Epithelial cell of proximal tubule (primary cell): ENCODE results near the gene HPCAL1. TPM values are rescaled to one million over a fixed set of nuclear protein-coding genes. Genes with fewer than 3 reads are reported as not detected.

Experiments
- DNase-seq: peaks from one replicate; pipeline ENCODE4 v3.0.0-alpha.2; 2011; ENCODE audit warnings: low read depth
- H3K4me3 ChIP-seq: 2 replicates; pipeline ENCODE4 v1.5.1; 2011; ENCODE audit warnings: low read depth, mild to moderate bottlenecking, low read length
- CTCF ChIP-seq: conservative IDR thresholded peaks from 2 replicates; pipeline ENCODE4 v1.5.1; 2012; ENCODE audit warnings: low read depth, mild to moderate bottlenecking, low read length
- total RNA-seq: library from RNA; depleted of rRNA; stranded (reverse); fragments of >200 nt; gene quantifications from 2 replicates; pipeline ENCODE4 v1.2.3, GENCODE V29; 2015

The HPCAL1 gene
- total RNA-seq, 1 donor from 2014 or later: 72.3 TPM

- no peak for DNase-seq
- no peak for TF ChIP-seq CTCF
- H3K4me3 ChIP-seq: no peak overlapping the region
Observed at GRCh38 chr2:10410001-10410822, 107.5 kb downstream of the HPCAL1 start.

GRCh38 chr2:10410823-10411437, 108.2 kb downstream of the HPCAL1 start:
- DNase-seq: no peak
- no peak overlapping the region for H3K4me3 ChIP-seq
- no peak for TF ChIP-seq CTCF

GRCh38 chr2:10411557-10411956, 108.9 kb downstream of the HPCAL1 start:
- H3K4me3 ChIP-seq: no peak overlapping the region
- no peak for DNase-seq
- TF ChIP-seq CTCF: no peak

DNA sequence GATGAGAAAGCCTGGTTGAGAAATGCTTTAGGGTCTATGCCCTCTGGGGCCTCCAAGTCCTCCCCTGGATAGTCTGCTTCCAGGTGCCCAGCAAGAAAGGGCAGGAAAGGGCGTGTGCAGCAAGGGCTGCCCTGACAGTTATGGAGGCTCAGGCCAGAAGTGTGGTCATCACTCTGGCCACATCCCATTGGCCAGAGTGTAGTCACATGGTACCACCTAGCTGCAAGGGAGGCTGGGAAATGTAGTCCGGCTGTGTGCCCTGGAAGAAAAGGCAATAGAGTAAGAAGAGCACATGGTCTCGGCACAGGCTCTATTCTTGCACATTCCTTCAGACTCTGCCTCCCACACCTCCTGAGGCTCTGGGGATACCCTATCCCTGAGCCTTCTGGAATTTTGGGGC, 109.7 kb downstream of the HPCAL1 start:
- DNase-seq: no peak
- H3K4me3 ChIP-seq: no peak overlapping the region
- no peak for TF ChIP-seq CTCF

GRCh38 chr2:10413503-10413902, 110.8 kb downstream of the HPCAL1 start:
- TF ChIP-seq CTCF: no peak
- DNase-seq: no peak
- H3K4me3 ChIP-seq: no peak overlapping the region

DNA sequence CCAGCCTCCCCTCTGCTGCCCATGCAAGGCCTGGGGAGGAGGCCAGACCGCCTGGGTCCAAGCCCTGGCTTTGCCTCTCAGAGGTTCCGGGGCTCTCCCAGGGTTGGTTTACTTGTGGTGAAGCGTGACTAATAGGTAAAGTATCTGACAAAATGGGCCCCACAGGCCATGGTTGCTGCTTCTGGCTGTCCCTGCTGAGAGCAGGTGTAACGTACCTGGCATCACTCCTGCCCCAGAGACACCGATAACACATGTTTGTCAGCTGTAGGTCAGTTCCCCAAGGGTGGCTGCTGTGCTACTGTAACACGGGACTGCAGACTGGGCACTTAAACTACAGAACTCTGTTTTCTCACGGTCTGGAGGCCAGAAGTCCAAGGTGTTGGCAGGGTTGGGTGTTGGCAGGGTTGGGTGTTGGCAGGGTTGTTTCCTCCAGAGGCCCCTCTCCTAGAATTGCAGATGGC, 111.3 kb downstream of the HPCAL1 start:
- no peak for TF ChIP-seq CTCF
- no peak overlapping the region for H3K4me3 ChIP-seq
- DNase-seq: no peak

DNA sequence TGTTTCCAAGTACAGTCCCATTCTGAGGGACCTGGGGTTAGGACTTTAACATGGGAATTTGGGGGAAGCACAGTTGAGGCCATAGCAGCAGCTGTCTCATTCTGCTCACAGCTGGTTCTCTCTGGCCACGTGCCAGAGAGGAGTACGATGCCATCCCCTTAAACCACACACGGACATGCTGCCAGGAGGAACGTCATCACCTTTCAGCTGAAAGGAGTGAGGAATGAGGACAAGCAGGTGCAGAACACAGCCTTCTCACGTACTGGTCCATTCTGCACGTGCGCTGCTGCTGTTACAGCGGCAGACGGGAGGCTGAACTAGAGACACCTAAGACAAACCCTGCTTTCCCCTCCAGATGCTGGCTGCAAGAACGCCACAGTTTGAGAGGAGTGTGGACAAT, 111.9 kb downstream of the HPCAL1 start:
- no peak for TF ChIP-seq CTCF
- DNase-seq: no peak
- H3K4me3 ChIP-seq: no peak overlapping the region
